CD8-positive, alpha-beta memory T cell (primary cell): Measurements from ENCODE around the gene DENND1B. TPM values are rescaled to one million over a fixed set of nuclear protein-coding genes. Genes with fewer than 3 reads are reported as not detected.

Experiments used
- CTCF ChIA-PET: fragments of 350-600 bp; sonication (Branson Sonifier 250); formaldehyde crosslinking; loops from one replicate; lab custom pipeline; 2021; ENCODE audit warnings: antibody characterized with exemption; lab: Charles Lee
- POLR2A ChIA-PET: fragments of 350-600 bp; sonication (Branson Sonifier 250); formaldehyde crosslinking; loops from one replicate; lab custom pipeline; 2021; ENCODE audit warnings: antibody characterized with exemption; lab: Charles Lee
- DNase-seq, 5 donors: peaks; one replicate each; pipeline versions ENCODE4 v3.0.0 to v3.0.0-alpha.2; 2020 to 2022; ENCODE audit warnings: mixed read lengths in 1 of 5
- H3K27ac ChIP-seq: one replicate; pipeline ENCODE4 v1.7.0; 2013; ENCODE audit warnings: low read depth, mild to moderate bottlenecking, low read length, moderate library complexity
- H3K27me3 ChIP-seq: 2 replicates; pipeline ENCODE4 v1.7.0; 2013; ENCODE audit warnings: low read length, mild to moderate bottlenecking; ENCODE audit not compliant: insufficient read depth, poor library complexity, severe bottlenecking
- H3K36me3 ChIP-seq: 2 replicates; pipeline ENCODE4 v1.7.0; 2013; ENCODE audit warnings: mild to moderate bottlenecking, low read length, moderate library complexity; ENCODE audit not compliant: insufficient read depth
- H3K4me1 ChIP-seq: 2 replicates; pipeline ENCODE4 v1.7.0; 2013; ENCODE audit warnings: mild to moderate bottlenecking, low read length, moderate library complexity; ENCODE audit not compliant: insufficient read depth
- H3K4me3 ChIP-seq: 2 replicates; pipeline ENCODE4 v1.7.0; 2013; ENCODE audit warnings: mild to moderate bottlenecking, low read length
- H3K9me3 ChIP-seq: 2 replicates; pipeline ENCODE4 v1.7.0; 2013; ENCODE audit warnings: mild to moderate bottlenecking, low read length
- H3K27ac Mint-ChIP-seq, 8 donors: one replicate each; pipeline ENCODE4 v1.8.0; 2020 to 2021; ENCODE audit warnings: mixed read lengths in 8 of 8, mild to moderate bottlenecking in 6 of 8, inconsistent platforms in 3 of 8, moderate library complexity in 3 of 8
- H3K27me3 Mint-ChIP-seq, 2 donors: one replicate each; pipeline ENCODE4 v1.8.0; 2020 to 2021; ENCODE audit warnings: mixed read lengths in 2 of 2, mild to moderate bottlenecking in 1 of 2, moderate library complexity in 1 of 2
- H3K36me3 Mint-ChIP-seq, 3 donors: one replicate each; pipeline ENCODE4 v1.8.0; 2020 to 2021; ENCODE audit warnings: mixed read lengths in 3 of 3, inconsistent platforms in 1 of 3, mild to moderate bottlenecking in 1 of 3
- H3K4me1 Mint-ChIP-seq, 3 donors: one replicate each; pipeline ENCODE4 v1.8.0; 2020 to 2021; ENCODE audit warnings: mixed read lengths in 3 of 3, inconsistent platforms in 1 of 3, mild to moderate bottlenecking in 1 of 3
- H3K4me3 Mint-ChIP-seq, 7 donors: one replicate each; pipeline ENCODE4 v1.8.0; 2020 to 2021; ENCODE audit warnings: mixed read lengths in 7 of 7, mild to moderate bottlenecking in 6 of 7, moderate library complexity in 4 of 7, inconsistent platforms in 2 of 7
- H3K9me3 Mint-ChIP-seq, 5 donors: one replicate each; pipeline ENCODE4 v1.8.0; 2020 to 2022; ENCODE audit warnings: mixed read lengths in 5 of 5, mild to moderate bottlenecking in 3 of 5, moderate library complexity in 2 of 5, inconsistent platforms in 1 of 5
- polyA plus RNA-seq: library from polyadenylated mRNA; unstranded; fragments of 300-500 nt; fragmentation: Illumina TruSeq; gene quantifications from one replicate; pipeline ENCODE4 v1.2.3, GENCODE V29; 2021
- total RNA-seq, 2 experiments: library from RNA; stranded (reverse); gene quantifications; one replicate each; pipeline ENCODE4 v1.2.3, GENCODE V29; 2021

DENND1B gene
- total and polyA plus RNA-seq, 3 experiments from 2014 or later = 10.6 to 14.8 (median 12.0) TPM

- Mint-ChIP-seq H3K9me3 (no peaks in the 10 kb centered on the region), H3K4me3 (no peak overlapping the region), H3K27me3 (peaks cover 3 to 12% of the 10 kb centered on the region in 2 donors), H3K36me3 (no peaks in the 10 kb centered on the region), H3K27ac (no peak overlapping the region), H3K4me1 (no peaks in the 10 kb centered on the region)
- Histone ChIP-seq H3K27me3 (no peaks in the 10 kb centered on the region), H3K9me3 (no peaks in the 10 kb centered on the region), H3K36me3 (no peaks in the 10 kb centered on the region), H3K27ac (no peak overlapping the region), H3K4me1 (no peaks in the 10 kb centered on the region), H3K4me3 (no peak overlapping the region)
- DNase-seq = no peak
- POLR2A ChIA-PET = no interaction called here
- CTCF ChIA-PET = no interaction called here
Observed at GRCh38 chr1:197465528-197466327, 309.6 kb downstream of the DENND1B start.

- H3K4me1 ChIP-seq = no peaks in the 10 kb centered on the region
- no peaks in the 10 kb centered on the region for H3K27me3 ChIP-seq
- H3K4me3 ChIP-seq = no peak overlapping the region
- no peaks in the 10 kb centered on the region for H3K9me3 ChIP-seq
- no peaks in the 10 kb centered on the region for H3K36me3 ChIP-seq
- no peak overlapping the region for H3K27ac Mint-ChIP-seq
- DNase-seq = no peak
- no peaks in the 10 kb centered on the region for H3K9me3 Mint-ChIP-seq
- H3K27me3 Mint-ChIP-seq = peaks cover 0 to 8% of the 10 kb centered on the region in 2 donors
- H3K27ac ChIP-seq = no peak overlapping the region
- ChIA-PET CTCF (no interaction called here), POLR2A (no interaction called here)
- H3K36me3 Mint-ChIP-seq = no peaks in the 10 kb centered on the region
- H3K4me1 Mint-ChIP-seq = no peaks in the 10 kb centered on the region
- no peak overlapping the region for H3K4me3 Mint-ChIP-seq
Observed at GRCh38 chr1:197464044-197464443, 311.2 kb downstream of the DENND1B start.

- Mint-ChIP-seq H3K27ac (no peak overlapping the region), H3K27me3 (peaks cover 0 to 8% of the 10 kb centered on the region in 2 donors), H3K9me3 (no peaks in the 10 kb centered on the region), H3K4me1 (no peaks in the 10 kb centered on the region), H3K4me3 (no peak overlapping the region), H3K36me3 (no peaks in the 10 kb centered on the region)
- Histone ChIP-seq H3K36me3 (no peaks in the 10 kb centered on the region), H3K9me3 (no peaks in the 10 kb centered on the region), H3K4me1 (no peaks in the 10 kb centered on the region), H3K27me3 (no peaks in the 10 kb centered on the region), H3K4me3 (no peak overlapping the region), H3K27ac (no peak overlapping the region)
- DNase-seq = no peak
- CTCF ChIA-PET = no interaction called here
- POLR2A ChIA-PET = no interaction called here
Observed at GRCh38 chr1:197463142-197463541, 312.1 kb downstream of the DENND1B start.

GRCh38 chr1:197462539-197462938 is 312.7 kb downstream of the DENND1B start:
- Mint-ChIP-seq H3K4me3 (no peak overlapping the region), H3K27me3 (peaks cover 0 to 8% of the 10 kb centered on the region in 2 donors), H3K27ac (no peak overlapping the region), H3K9me3 (no peaks in the 10 kb centered on the region), H3K4me1 (no peaks in the 10 kb centered on the region), H3K36me3 (no peaks in the 10 kb centered on the region)
- POLR2A ChIA-PET = no interaction called here
- H3K9me3 ChIP-seq = no peaks in the 10 kb centered on the region
- no peaks in the 10 kb centered on the region for H3K27me3 ChIP-seq
- CTCF ChIA-PET = interaction anchor here (1.2 kb wide), 1 partner anchor 8 kb away, joined by 3 read pairs; no protein-coding TSS in a partner anchor
- no peak for DNase-seq
- no peaks in the 10 kb centered on the region for H3K4me1 ChIP-seq
- no peaks in the 10 kb centered on the region for H3K36me3 ChIP-seq
- H3K4me3 ChIP-seq = no peak overlapping the region
- H3K27ac ChIP-seq = no peak overlapping the region

Other genes starting within 250 kb of the DENND1B start
- 1 to 10 TPM; 2.9 TPM for gene C1orf53, start 127.2 kb upstream of the DENND1B start, total RNA-seq
- not detected for gene C1orf53, start 127.2 kb upstream of the DENND1B start, polyA plus RNA-seq
- gene LHX9, start 141.9 kb upstream of the DENND1B start, total RNA-seq = under 1 TPM in 1 of 2 experiments, not detected in 1; 0.07 TPM
- not detected for gene LHX9, start 141.9 kb upstream of the DENND1B start, polyA plus RNA-seq